Stimulated activated CD4-positive, alpha-beta T cell treated with anti-CD3 and anti-CD28 coated beads, Interleukin-2, amount 100 ng/mL, for 48 hours (primary cell): ENCODE data around the gene SETDB1.

ENCODE experiments used
- DNase-seq, 2 donors: peaks; one replicate each; pipeline ENCODE4 v3.0.0-alpha.2; 2020

SETDB1 gene

GRCh38 chr1:150931773-150932172 is 5.6 kb downstream of the SETDB1 start:
- DNase-seq = no peak

- DNase-seq = no peak
Measured at GRCh38 chr1:150944856-150945255, 18.7 kb downstream of the SETDB1 start.

GRCh38 chr1:150954708-150955107 is 28.5 kb downstream of the SETDB1 start:
- no peak for DNase-seq

GRCh38 chr1:150955280-150955679 is 29.1 kb downstream of the SETDB1 start:
- DNase-seq = no peak

GRCh38 chr1:150957666-150958065 is 31.5 kb downstream of the SETDB1 start:
- DNase-seq = no peak

- no peak for DNase-seq
Measured at GRCh38 chr1:150960646-150961045, 34.5 kb downstream of the SETDB1 start.

- DNase-seq = no peak
Measured at GRCh38 chr1:150961756-150962155, 35.6 kb downstream of the SETDB1 start.

- DNase-seq = no peak
Measured at GRCh38 chr1:150963321-150964163, 37.4 kb downstream of the SETDB1 start.

- DNase-seq = no peak
Measured at GRCh38 chr1:150964164-150964489, 38.0 kb downstream of the SETDB1 start.

- DNase-seq = no peak
Measured at GRCh38 chr1:150965605-150966004, 39.4 kb downstream of the SETDB1 start.

GRCh38 chr1:150966011-150966410 is 39.8 kb downstream of the SETDB1 start:
- DNase-seq = no peak

- DNase-seq = no peak
Measured at GRCh38 chr1:150967936-150968335, 41.8 kb downstream of the SETDB1 start.

- DNase-seq = no peak
Measured at GRCh38 chr1:150968491-150968890, 42.3 kb downstream of the SETDB1 start.

GRCh38 chr1:150969626-150970025 is 43.5 kb downstream of the SETDB1 start:
- DNase-seq = no peak

GRCh38 chr1:150970808-150971582 is 44.8 kb downstream of the SETDB1 start:
- no peak for DNase-seq

GRCh38 chr1:150971583-150972416 is 45.6 kb downstream of the SETDB1 start:
- no peak for DNase-seq

GRCh38 chr1:150972417-150972940 is 46.3 kb downstream of the SETDB1 start:
- DNase-seq = no peak

GRCh38 chr1:150973258-150973835 is 47.2 kb downstream of the SETDB1 start:
- peak; percentile 10 to 16 for DNase-seq

- peak; percentile 29 to 44 for DNase-seq
Measured at GRCh38 chr1:150973836-150974579, 47.8 kb downstream of the SETDB1 start.

GRCh38 chr1:150974580-150975478 is 48.7 kb downstream of the SETDB1 start, which contains the start of gene CERS2:
Gene CERS2, minus strand, starts transcription at chr1:150974835. Its CDS starts 5,745 bp downstream, at chr1:150969090.
- peak; percentile 54 to 69 for DNase-seq

- no peak for DNase-seq
Measured at GRCh38 chr1:150976401-150976821, 50.2 kb downstream of the SETDB1 start.
